OCI-LY1 (cell line): Measurements from ENCODE around the gene BORCS6.

Experiments used
- H2AFZ ChIP-seq: fragments of 200-600 bp; sonication (generic), shearing (Covaris generic); 2 replicates; pipeline ENCODE4 v1.6.0; 2014; ENCODE audit warnings: antibody characterized with exemption, mild to moderate bottlenecking, low read length
- H3F3A ChIP-seq: fragments of 200-600 bp; sonication (generic), shearing (Covaris generic); 2 replicates; pipeline ENCODE4 v1.6.0; 2014; ENCODE audit warnings: mild to moderate bottlenecking, antibody characterized with exemption, low read length, moderate library complexity; ENCODE audit not compliant: insufficient read depth
- H3K27ac ChIP-seq: fragments of 200-600 bp; sonication (generic); 2 replicates; pipeline ENCODE4 v1.5.1; 2014; ENCODE audit warnings: low read length, mixed run types, mild to moderate bottlenecking, low read depth; ENCODE audit not compliant: poor library complexity, severe bottlenecking
- H3K27me3 ChIP-seq: fragments of 200-600 bp; sonication (generic); 2 replicates; pipeline ENCODE4 v1.6.0; 2014; ENCODE audit warnings: antibody characterized with exemption, mild to moderate bottlenecking, low read length, moderate library complexity; ENCODE audit not compliant: insufficient read depth
- H3K36me3 ChIP-seq: fragments of 200-600 bp; sonication (generic); 2 replicates; pipeline ENCODE4 v1.6.1; 2014; ENCODE audit warnings: mild to moderate bottlenecking, antibody characterized with exemption, low read length, moderate library complexity, mixed read lengths; ENCODE audit not compliant: insufficient read depth
- H3K4me1 ChIP-seq: fragments of 200-600 bp; sonication (generic); 2 replicates; pipeline ENCODE4 v1.5.1; 2014; ENCODE audit warnings: mild to moderate bottlenecking, low read length, moderate library complexity; ENCODE audit not compliant: insufficient read depth, severe bottlenecking
- H3K4me2 ChIP-seq: fragments of 200-600 bp; sonication (generic), shearing (Covaris generic); 2 replicates; pipeline ENCODE4 v1.6.1; 2014; ENCODE audit warnings: low read length
- H3K4me3 ChIP-seq: fragments of 200-600 bp; sonication (generic); 2 replicates; pipeline ENCODE4 v1.5.1; 2014; ENCODE audit warnings: low read length, low read depth, mild to moderate bottlenecking, mixed read lengths; ENCODE audit not compliant: poor library complexity, severe bottlenecking
- H3K79me2 ChIP-seq: fragments of 200-600 bp; shearing (Covaris generic); 2 replicates; pipeline ENCODE4 v1.6.1; 2016; ENCODE audit warnings: mixed run types, low read length, mixed read lengths; ENCODE audit not compliant: insufficient read depth
- H3K9ac ChIP-seq: fragments of 200-600 bp; sonication (generic), shearing (Covaris generic); 2 replicates; pipeline ENCODE4 v1.6.1; 2014; ENCODE audit warnings: mild to moderate bottlenecking, low read length, mixed read lengths
- H3K9me2 ChIP-seq: fragments of 200-600 bp; sonication (generic), shearing (Covaris generic); 2 replicates; pipeline ENCODE4 v1.6.1; 2014; ENCODE audit warnings: low read depth, mild to moderate bottlenecking, low read length, mixed read lengths
- H3K9me3 ChIP-seq: fragments of 200-600 bp; shearing (Covaris generic); 2 replicates; pipeline ENCODE4 v1.6.1; 2014; ENCODE audit warnings: low read length, mixed read lengths
- H4K20me1 ChIP-seq: fragments of 200-600 bp; sonication (generic), shearing (Covaris generic); 2 replicates; pipeline ENCODE4 v1.6.0; 2016; ENCODE audit warnings: mild to moderate bottlenecking, low read length; ENCODE audit not compliant: insufficient read depth
- EZH2 ChIP-seq: fragments of 200-600 bp; sonication (generic), shearing (Covaris generic); IDR thresholded peaks from 2 replicates; pipeline ENCODE4 v1.8.0; 2017; ENCODE audit warnings: borderline replicate concordance, mixed run types, mild to moderate bottlenecking, antibody characterized with exemption, low read length, moderate library complexity, mixed read lengths
- TF ChIP-seq, protein P1 (sequence below): fragments of 200-600 bp; sonication (generic), shearing (Covaris generic); IDR thresholded peaks from 2 replicates; pipeline ENCODE4 v1.5.1; 2017; ENCODE audit warnings: mild to moderate bottlenecking, antibody characterized with exemption, low read length, moderate library complexity, mixed read lengths

The BORCS6 gene

GRCh38 chr17:8222630-8223355 lies 32.8 kb upstream of the BORCS6 start:
- H3K36me3 ChIP-seq, result peaks cover 13% of the 10 kb centered on the region; the same call in 1 of the 2 replicates
- H3K27ac ChIP-seq, result peak overlapping the region; percentile 97
- no peaks in the 10 kb centered on the region for H3K27me3 ChIP-seq
- peaks cover 14% of the 10 kb centered on the region for H3K4me1 ChIP-seq
- no peaks in the 10 kb centered on the region for H3K9me2 ChIP-seq
- H4K20me1 ChIP-seq, result no peaks in the 10 kb centered on the region
- TF ChIP-seq, protein P1, sequence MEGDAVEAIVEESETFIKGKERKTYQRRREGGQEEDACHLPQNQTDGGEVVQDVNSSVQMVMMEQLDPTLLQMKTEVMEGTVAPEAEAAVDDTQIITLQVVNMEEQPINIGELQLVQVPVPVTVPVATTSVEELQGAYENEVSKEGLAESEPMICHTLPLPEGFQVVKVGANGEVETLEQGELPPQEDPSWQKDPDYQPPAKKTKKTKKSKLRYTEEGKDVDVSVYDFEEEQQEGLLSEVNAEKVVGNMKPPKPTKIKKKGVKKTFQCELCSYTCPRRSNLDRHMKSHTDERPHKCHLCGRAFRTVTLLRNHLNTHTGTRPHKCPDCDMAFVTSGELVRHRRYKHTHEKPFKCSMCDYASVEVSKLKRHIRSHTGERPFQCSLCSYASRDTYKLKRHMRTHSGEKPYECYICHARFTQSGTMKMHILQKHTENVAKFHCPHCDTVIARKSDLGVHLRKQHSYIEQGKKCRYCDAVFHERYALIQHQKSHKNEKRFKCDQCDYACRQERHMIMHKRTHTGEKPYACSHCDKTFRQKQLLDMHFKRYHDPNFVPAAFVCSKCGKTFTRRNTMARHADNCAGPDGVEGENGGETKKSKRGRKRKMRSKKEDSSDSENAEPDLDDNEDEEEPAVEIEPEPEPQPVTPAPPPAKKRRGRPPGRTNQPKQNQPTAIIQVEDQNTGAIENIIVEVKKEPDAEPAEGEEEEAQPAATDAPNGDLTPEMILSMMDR, result no peak
- TF ChIP-seq EZH2, result no peak
- H3K4me2 ChIP-seq, result peak overlapping the region; percentile 81
- H3K9me3 ChIP-seq, result no peaks in the 10 kb centered on the region
- H3F3A ChIP-seq, result no peaks in the 10 kb centered on the region; the same call in 1 of the 2 replicates
- H3K79me2 ChIP-seq, result no peaks in the 10 kb centered on the region
- H3K4me3 ChIP-seq, result peak overlapping the region; percentile 85
- no peak overlapping the region for H2AFZ ChIP-seq
- H3K9ac ChIP-seq, result peak overlapping the region; percentile 97

DNA sequence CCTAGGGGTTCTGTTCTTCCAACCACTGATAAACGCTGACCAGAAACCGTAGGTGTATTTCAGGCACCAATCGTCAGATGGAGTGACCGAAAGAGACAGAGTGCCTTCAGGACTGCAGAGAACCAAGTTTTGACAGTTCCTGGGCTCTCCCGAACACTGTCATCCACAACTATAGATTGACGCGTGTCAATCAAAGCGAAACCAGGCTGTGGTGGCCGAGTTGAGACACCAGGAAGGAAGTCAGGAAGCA lies 32.3 kb upstream of the BORCS6 start:
- Histone ChIP-seq H4K20me1 (no peaks in the 10 kb centered on the region), H3K9me3 (no peaks in the 10 kb centered on the region), H3K4me2 (peak overlapping the region; percentile 81), H3K4me1 (peaks cover 14% of the 10 kb centered on the region), H3F3A (no peaks in the 10 kb centered on the region; the same call in 1 of the 2 replicates), H2AFZ (no peak overlapping the region), H3K9me2 (no peaks in the 10 kb centered on the region), H3K27me3 (no peaks in the 10 kb centered on the region), H3K9ac (peak overlapping the region; percentile 97), H3K4me3 (peak overlapping the region; percentile 85), H3K36me3 (peaks cover 8% of the 10 kb centered on the region; the same call in 1 of the 2 replicates), H3K27ac (peak overlapping the region; percentile 97), H3K79me2 (no peaks in the 10 kb centered on the region)
- no peak for TF ChIP-seq EZH2
- TF ChIP-seq, protein P1, result no peak

- Histone ChIP-seq H2AFZ (0 out of 2 replicates have a peak overlapping the region, but pooled peaks have one; percentile 43), H3K4me2 (peak overlapping the region; percentile 81), H3F3A (no peaks in the 10 kb centered on the region; the same call in 1 of the 2 replicates), H3K79me2 (no peaks in the 10 kb centered on the region), H3K27ac (peak overlapping the region; percentile 97), H3K4me1 (peaks cover 14% of the 10 kb centered on the region), H3K36me3 (0 out of 2 replicates have a peak, but pooled peaks cover 3% of the 10 kb centered on the region), H3K4me3 (peak overlapping the region; percentile 85), H3K9me2 (no peaks in the 10 kb centered on the region), H4K20me1 (no peaks in the 10 kb centered on the region), H3K9ac (peak overlapping the region; percentile 97), H3K9me3 (no peaks in the 10 kb centered on the region), H3K27me3 (no peaks in the 10 kb centered on the region)
- TF ChIP-seq, protein P1, result 0 out of 2 replicates have a peak, but pooled peaks have one; percentile 16
- no peak for TF ChIP-seq EZH2
These were observed 31.8 kb upstream of the BORCS6 start for GRCh38 chr17:8221663-8222379.
